GM18520 (cell line): ENCODE results near the gene SCYL1.

Experiments used
- ATAC-seq: cut with Tn5 transposase; IDR thresholded peaks from one replicate; pipeline ENCODE4 v1.9.1; 2021; ENCODE audit not compliant: unreplicated experiment

SCYL1 gene

DNA sequence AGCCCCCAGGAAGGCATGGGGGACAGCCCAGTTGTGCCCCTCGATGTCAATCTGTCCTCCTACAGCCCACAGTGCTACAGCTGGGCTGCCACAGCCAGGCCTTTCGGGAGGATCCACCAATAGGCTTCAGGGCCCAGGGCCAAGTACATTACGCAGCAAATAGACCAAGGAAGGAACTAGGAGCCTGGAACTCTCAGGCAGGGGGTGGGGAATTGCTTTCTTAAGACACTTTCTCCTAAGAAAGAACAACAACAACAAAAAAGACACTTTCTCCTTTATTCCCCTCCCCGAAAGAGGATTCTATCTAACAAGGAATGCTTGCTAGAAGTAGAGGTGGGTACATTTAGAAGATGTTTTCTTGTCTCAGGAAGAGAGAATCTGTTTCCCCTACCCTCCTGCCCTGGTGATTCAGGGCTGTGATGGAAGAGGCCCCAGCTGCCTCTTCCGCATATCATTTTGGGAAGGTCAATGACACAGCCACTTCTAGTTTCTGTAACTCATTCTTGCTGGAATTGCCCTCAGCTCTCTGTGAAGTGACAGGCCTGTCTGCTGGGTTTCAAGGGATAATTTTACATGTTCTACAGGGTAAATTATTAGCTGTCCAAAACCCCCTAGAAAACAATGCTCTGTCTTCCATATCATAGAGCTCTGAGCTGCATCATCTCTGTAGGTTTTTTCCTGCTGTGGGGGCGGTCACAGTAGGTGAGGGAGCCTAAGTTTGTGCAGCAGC lies 32.1 kb upstream of the SCYL1 start:
- no peak for ATAC-seq

DNA sequence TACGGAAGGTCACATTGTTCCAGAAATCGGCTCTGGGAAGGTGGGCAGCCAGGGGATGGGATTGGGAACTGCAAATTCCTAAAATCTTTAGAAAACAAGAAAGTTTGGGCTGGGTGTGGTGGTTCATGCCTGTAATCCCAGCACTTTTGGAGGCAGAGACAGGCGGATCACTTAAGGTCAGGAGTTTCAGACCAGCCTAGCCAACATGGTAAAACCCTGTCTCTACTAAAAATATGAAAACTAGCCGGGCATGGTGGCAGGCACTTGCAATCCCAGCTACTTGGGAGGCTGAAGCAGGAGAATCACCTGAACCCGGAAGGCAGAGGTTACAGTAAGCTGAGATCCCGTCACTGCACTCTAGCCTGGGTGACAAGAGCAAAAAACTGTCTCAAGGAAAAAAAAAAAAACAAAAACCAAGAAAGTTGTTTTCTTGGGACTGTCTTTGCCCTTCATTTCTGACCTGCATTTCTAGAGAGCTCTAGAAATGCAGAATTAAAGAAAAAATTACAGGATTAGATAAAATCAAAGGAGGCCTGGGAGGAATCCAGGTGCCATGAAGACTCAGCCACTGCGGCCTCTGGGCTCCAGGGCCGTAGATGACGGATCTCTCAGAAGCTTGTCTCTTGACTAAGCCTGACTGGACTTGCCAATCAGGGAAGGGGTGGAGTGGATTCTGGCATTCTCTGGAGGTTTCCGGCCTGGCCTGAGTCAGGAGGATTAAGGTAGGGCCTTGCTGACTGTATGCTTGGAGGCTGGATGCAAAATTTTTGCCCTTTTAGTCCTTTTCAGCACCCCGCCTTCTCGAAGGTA lies 31.3 kb upstream of the SCYL1 start:
- ATAC-seq, result no peak

GRCh38 chr11:65496304-65497140 lies 28.4 kb upstream of the SCYL1 start:
- peak; percentile 4 for ATAC-seq

DNA sequence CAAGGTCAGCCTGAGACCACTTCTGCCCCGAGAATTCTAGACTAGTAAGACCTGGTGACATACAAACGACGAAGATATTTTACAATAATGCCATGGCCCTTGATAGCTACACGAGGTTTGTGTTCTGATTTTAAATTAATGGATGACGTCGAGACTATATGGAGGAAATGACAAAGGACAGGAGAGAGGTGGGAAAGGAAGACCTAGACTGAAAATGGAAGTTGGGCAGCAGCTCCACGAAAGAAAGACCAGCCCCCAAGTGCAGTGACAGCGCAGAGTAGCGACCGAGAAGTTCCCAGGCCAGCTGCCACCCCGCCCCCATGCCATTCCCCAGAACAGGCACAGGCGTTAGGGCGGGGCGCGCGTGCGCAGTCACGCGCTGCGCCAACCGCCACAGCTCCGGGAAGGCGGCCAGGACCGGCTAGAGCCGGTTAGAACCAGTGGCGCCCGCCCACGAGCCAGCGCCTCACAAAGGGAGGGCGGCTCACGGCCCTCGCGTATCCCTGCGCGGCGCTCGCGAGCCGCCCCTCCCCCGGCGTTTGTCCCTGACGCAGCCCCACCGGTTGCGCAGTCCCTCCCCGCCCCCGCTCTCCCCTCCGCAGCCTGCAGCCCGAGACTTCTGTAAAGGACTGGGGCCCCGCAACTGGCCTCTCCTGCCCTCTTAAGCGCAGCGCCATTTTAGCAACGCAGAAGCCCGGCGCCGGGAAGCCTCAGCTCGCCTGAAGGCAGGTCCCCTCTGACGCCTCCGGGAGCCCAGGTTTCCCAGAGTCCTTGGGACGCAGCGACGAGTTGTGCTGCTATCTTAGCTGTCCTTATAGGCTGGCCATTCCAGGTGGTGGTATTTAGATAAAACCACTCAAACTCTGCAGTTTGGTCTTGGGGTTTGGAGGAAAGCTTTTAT lies 27.5 kb upstream of the SCYL1 start:
- ATAC-seq, result peak; percentile 42

DNA sequence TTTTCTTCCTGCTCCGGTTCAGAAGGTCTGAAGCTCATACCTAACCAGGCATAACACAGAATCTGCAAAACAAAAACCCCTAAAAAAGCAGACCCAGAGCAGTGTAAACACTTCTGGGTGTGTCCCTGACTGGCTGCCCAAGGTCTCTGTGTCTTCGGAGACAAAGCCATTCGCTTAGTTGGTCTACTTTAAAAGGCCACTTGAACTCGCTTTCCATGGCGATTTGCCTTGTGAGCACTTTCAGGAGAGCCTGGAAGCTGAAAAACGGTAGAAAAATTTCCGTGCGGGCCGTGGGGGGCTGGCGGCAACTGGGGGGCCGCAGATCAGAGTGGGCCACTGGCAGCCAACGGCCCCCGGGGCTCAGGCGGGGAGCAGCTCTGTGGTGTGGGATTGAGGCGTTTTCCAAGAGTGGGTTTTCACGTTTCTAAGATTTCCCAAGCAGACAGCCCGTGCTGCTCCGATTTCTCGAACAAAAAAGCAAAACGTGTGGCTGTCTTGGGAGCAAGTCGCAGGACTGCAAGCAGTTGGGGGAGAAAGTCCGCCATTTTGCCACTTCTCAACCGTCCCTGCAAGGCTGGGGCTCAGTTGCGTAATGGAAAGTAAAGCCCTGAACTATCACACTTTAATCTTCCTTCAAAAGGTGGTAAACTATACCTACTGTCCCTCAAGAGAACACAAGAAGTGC lies 26.7 kb upstream of the SCYL1 start:
- ATAC-seq, result no peak

- ATAC-seq, result no peak
Observed at GRCh38 chr11:65498727-65498976, 26.2 kb upstream of the SCYL1 start.

DNA sequence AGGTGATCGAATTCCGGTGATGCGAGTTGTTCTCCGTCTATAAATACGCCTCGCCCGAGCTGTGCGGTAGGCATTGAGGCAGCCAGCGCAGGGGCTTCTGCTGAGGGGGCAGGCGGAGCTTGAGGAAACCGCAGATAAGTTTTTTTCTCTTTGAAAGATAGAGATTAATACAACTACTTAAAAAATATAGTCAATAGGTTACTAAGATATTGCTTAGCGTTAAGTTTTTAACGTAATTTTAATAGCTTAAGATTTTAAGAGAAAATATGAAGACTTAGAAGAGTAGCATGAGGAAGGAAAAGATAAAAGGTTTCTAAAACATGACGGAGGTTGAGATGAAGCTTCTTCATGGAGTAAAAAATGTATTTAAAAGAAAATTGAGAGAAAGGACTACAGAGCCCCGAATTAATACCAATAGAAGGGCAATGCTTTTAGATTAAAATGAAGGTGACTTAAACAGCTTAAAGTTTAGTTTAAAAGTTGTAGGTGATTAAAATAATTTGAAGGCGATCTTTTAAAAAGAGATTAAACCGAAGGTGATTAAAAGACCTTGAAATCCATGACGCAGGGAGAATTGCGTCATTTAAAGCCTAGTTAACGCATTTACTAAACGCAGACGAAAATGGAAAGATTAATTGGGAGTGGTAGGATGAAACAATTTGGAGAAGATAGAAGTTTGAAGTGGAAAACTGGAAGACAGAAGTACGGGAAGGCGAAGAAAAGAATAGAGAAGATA lies 25.7 kb upstream of the SCYL1 start, which contains the start of gene MALAT1:
Gene MALAT1, plus strand, starts transcription at position 69 of the 736 bp plus-strand sequence.
- peak; percentile 23 for ATAC-seq

DNA sequence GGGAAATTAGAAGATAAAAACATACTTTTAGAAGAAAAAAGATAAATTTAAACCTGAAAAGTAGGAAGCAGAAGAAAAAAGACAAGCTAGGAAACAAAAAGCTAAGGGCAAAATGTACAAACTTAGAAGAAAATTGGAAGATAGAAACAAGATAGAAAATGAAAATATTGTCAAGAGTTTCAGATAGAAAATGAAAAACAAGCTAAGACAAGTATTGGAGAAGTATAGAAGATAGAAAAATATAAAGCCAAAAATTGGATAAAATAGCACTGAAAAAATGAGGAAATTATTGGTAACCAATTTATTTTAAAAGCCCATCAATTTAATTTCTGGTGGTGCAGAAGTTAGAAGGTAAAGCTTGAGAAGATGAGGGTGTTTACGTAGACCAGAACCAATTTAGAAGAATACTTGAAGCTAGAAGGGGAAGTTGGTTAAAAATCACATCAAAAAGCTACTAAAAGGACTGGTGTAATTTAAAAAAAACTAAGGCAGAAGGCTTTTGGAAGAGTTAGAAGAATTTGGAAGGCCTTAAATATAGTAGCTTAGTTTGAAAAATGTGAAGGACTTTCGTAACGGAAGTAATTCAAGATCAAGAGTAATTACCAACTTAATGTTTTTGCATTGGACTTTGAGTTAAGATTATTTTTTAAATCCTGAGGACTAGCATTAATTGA lies 25.0 kb upstream of the SCYL1 start:
- ATAC-seq, result no peak

DNA sequence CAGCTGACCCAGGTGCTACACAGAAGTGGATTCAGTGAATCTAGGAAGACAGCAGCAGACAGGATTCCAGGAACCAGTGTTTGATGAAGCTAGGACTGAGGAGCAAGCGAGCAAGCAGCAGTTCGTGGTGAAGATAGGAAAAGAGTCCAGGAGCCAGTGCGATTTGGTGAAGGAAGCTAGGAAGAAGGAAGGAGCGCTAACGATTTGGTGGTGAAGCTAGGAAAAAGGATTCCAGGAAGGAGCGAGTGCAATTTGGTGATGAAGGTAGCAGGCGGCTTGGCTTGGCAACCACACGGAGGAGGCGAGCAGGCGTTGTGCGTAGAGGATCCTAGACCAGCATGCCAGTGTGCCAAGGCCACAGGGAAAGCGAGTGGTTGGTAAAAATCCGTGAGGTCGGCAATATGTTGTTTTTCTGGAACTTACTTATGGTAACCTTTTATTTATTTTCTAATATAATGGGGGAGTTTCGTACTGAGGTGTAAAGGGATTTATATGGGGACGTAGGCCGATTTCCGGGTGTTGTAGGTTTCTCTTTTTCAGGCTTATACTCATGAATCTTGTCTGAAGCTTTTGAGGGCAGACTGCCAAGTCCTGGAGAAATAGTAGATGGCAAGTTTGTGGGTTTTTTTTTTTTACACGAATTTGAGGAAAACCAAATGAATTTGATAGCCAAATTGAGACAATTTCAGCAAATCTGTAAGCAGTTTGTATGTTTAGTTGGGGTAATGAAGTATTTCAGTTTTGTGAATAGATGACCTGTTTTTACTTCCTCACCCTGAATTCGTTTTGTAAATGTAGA lies 24.3 kb upstream of the SCYL1 start:
- ATAC-seq, result no peak

DNA sequence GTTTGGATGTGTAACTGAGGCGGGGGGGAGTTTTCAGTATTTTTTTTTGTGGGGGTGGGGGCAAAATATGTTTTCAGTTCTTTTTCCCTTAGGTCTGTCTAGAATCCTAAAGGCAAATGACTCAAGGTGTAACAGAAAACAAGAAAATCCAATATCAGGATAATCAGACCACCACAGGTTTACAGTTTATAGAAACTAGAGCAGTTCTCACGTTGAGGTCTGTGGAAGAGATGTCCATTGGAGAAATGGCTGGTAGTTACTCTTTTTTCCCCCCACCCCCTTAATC lies 23.8 kb upstream of the SCYL1 start:
- ATAC-seq, result no peak

GRCh38 chr11:65501472-65502273 lies 23.2 kb upstream of the SCYL1 start:
- ATAC-seq, result no peak

DNA sequence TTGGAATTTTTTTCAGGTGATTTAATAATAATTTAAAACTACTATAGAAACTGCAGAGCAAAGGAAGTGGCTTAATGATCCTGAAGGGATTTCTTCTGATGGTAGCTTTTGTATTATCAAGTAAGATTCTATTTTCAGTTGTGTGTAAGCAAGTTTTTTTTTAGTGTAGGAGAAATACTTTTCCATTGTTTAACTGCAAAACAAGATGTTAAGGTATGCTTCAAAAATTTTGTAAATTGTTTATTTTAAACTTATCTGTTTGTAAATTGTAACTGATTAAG lies 22.7 kb upstream of the SCYL1 start:
- ATAC-seq, result no peak

DNA sequence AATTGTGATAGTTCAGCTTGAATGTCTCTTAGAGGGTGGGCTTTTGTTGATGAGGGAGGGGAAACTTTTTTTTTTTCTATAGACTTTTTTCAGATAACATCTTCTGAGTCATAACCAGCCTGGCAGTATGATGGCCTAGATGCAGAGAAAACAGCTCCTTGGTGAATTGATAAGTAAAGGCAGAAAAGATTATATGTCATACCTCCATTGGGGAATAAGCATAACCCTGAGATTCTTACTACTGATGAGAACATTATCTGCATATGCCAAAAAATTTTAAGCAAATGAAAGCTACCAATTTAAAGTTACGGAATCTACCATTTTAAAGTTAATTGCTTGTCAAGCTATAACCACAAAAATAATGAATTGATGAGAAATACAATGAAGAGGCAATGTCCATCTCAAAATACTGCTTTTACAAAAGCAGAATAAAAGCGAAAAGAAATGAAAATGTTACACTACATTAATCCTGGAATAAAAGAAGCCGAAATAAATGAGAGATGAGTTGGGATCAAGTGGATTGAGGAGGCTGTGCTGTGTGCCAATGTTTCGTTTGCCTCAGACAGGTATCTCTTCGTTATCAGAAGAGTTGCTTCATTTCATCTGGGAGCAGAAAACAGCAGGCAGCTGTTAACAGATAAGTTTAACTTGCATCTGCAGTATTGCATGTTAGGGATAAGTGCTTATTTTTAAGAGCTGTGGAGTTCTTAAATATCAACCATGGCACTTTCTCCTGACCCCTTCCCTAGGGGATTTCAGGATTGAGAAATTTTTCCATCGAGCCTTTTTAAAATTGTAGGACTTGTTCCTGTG lies 22.1 kb upstream of the SCYL1 start:
- ATAC-seq, result no peak

DNA sequence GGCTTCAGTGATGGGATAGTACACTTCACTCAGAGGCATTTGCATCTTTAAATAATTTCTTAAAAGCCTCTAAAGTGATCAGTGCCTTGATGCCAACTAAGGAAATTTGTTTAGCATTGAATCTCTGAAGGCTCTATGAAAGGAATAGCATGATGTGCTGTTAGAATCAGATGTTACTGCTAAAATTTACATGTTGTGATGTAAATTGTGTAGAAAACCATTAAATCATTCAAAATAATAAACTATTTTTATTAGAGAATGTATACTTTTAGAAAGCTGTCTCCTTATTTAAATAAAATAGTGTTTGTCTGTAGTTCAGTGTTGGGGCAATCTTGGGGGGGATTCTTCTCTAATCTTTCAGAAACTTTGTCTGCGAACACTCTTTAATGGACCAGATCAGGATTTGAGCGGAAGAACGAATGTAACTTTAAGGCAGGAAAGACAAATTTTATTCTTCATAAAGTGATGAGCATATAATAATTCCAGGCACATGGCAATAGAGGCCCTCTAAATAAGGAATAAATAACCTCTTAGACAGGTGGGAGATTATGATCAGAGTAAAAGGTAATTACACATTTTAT lies 21.4 kb upstream of the SCYL1 start:
- no peak for ATAC-seq

DNA sequence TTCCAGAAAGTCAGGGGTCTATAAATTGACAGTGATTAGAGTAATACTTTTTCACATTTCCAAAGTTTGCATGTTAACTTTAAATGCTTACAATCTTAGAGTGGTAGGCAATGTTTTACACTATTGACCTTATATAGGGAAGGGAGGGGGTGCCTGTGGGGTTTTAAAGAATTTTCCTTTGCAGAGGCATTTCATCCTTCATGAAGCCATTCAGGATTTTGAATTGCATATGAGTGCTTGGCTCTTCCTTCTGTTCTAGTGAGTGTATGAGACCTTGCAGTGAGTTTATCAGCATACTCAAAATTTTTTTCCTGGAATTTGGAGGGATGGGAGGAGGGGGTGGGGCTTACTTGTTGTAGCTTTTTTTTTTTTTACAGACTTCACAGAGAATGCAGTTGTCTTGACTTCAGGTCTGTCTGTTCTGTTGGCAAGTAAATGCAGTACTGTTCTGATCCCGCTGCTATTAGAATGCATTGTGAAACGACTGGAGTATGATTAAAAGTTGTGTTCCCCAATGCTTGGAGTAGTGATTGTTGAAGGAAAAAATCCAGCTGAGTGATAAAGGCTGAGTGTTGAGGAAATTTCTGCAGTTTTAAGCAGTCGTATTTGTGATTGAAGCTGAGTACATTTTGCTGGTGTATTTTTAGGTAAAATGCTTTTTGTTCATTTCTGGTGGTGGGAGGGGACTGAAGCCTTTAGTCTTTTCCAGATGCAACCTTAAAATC lies 20.8 kb upstream of the SCYL1 start:
- no peak for ATAC-seq
